KBM-7 (cell line): ENCODE measurements around the gene MANF.
A peak's percentile ranks its signal among the peaks of the same experiment; 100 is the strongest.

Experiments
- DNase-seq: peaks from one replicate; pipeline ENCODE4 v3.0.0-alpha.2; 2015
- in situ Hi-C: fragments of 300-500 bp; cut with MboI; formaldehyde crosslinking; loops from 2 replicates; pipeline ENCODE4 v1.14.3; 2020; ENCODE audit warnings: low sequenced_read_pairs, low pct_unique_long_range_greater_than_20kb, mixed read lengths

Gene MANF

DNA sequence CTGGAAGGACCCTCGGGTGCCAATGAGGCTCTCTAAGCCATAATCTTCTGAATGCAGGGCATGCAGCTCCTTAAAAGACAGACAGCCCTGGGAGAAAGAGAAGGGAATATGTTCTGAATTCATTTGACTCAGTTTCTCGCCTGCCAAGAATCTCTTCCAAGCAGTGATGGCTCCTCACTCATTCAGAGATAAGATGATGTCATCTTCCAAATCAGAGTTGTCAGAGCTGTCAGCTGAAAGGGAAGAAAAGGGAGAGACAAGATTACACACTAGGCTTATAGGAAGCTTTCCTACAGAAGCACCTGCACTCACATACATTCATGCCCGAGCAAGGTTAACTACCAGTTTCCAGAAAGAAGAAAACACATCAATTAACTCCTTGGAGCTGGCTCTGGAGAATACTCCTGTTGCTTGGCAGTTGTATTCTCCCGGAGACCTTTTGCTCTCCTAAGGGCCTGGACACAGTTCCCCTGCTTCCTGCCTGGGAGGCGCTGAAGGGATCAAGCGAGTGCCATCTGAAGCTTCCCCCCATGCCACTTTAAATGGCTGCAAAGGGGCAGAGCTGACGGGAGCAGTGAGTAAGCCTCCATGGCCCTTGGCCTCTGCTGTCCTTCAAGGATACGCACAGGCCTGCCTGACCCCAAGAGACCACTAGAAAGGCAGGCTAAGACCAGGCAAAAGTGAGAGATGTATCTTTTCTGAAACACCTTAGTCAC lies 13.7 kb downstream of the MANF start:
- in situ Hi-C loops: loop anchor here (25.0 kb wide), 1 partner anchor 736 kb away; the partner anchor contains the start of gene DOCK3
- no peak for DNase-seq

DNA sequence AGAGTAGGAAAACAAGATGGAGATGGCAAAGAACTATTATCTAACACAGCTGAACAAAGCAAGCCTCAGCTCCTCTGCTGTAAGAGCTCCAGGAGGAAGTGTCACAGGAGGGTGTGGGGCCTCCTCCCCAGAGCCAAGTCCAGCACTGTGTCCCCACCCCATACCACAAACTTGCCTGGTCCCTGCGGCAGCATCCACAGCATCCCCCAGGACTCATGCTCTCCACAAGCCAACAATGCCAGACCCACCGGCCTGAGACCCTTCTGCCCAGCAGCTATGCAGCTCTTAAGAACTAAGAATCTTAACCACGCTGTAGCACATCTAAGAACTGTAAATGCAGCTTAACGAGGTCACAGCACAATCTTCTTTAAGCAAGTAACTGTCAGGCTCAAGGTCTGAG lies 15.1 kb downstream of the MANF start:
- no peak for DNase-seq
- in situ Hi-C loops: no loop called here

DNA sequence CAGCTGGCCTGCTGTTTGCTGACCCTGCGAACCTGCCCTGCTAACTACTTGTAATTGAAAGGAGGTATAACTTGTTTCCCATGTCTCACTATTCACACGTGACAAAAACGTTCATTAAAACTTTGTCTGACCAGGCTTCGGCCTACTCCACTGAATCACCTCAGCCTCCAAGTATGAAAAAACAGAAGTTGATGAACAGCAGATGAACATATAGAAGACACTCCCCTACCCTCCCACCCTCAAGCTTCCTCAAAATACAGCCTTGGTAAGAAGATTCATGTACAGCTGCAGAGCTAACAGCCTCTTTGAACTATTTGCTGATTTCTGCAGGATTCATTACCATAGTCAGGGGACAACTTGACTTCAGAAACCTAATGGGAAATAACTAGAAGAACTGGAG lies 16.6 kb downstream of the MANF start:
- peak; percentile 85 for DNase-seq
- in situ Hi-C loops: no loop called here

DNA sequence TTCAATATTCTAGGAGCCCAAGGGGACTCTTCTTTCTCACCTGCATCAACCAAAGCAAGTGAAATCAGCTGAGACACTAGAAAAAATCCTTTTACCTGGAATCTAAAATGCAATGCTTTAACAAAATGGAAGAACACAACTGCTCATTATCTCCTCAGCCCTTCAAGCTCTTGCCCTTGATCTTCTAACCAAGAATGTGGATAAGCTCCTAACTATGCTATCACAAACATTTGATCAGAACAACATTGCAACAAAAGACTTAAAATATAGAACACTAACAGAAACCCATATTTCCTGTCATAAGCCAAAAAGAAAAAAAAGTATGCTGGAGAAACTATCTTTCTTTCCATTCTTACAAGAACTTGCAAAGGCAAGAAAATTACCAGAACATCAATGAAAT lies 18.6 kb downstream of the MANF start:
- in situ Hi-C loops: no loop called here

DNA sequence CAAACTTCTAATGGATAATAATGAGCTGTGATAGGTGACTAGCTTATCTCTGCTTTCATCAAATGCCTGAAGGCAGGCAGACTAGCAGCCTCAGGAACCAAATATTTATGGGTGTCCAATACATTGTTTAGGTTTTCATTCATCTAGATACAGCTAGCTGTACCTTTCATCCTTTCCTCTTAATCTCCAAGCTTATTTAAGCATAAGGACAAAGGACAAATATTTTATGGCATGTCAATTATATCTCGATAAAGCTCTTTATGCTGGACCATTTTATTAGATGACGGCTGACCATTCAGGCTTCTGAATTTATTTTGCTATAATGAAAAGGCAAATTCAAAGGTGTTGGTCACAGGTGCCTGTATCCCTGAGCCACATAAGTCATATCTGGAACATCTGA lies 22.9 kb downstream of the MANF start:
- DNase-seq: no peak
- in situ Hi-C loops: no loop called here

More for the DNA sequence above, 18.6 kb downstream of the MANF start:
- no peak for DNase-seq

DNA sequence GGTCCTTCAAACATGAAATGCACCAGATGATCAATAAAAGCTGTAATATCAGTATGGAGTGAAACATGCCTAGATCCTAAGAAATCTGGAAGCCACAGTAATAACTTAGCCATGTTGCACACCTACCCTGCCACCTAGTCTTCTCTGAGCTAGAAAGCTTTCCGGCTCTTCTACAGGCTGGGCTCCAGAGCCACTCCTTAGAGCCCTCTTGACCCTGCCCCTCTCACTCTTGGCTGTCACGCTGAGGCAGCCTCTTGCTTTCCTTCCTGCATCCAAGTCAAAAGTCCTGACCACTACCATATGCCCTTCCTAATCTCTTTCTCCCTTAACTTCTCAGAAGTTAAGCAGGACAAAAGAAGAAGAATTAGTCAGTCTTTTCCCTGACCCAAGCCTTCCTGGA lies 23.7 kb downstream of the MANF start:
- no peak for DNase-seq
- in situ Hi-C loops: no loop called here

DNA sequence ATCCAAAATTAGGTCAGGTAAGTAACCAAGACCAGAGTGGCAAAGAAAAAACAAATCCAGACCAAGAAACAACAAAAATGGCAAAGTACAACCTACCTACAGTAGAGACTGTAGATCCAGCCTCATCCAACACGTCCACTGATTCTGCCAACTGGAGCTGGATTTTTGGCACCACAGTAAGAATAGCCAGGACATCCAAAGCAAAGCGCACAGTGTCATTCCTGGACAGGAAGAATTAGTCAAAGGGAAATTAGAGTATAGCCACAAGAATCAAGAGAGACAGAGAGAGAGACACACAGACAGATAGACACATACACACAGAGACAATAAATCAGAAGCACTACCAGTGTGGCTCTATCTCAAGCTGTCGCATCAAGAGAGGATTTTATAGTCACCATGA lies 37.1 kb downstream of the MANF start:
- no peak for DNase-seq
- in situ Hi-C loops: no loop called here

DNA sequence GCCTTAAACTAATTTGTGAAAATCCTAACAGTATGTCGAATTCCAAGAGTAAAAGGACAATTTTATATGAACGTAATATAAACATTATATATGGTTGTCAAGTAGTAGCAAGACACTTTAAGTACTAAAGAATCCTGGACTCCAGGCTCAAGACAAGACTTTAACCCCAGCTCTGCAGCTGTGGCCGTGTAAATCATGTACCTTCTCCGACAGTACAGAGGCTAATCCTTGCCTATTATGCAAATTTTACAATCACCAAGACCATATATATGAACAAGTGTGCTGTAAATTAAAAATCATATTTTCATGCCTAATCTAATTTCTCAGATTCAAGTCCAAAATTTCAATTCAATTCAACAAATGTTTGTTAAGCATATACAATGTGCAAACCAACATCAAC lies 41.8 kb downstream of the MANF start:
- in situ Hi-C loops: no loop called here
- DNase-seq: no peak

DNA sequence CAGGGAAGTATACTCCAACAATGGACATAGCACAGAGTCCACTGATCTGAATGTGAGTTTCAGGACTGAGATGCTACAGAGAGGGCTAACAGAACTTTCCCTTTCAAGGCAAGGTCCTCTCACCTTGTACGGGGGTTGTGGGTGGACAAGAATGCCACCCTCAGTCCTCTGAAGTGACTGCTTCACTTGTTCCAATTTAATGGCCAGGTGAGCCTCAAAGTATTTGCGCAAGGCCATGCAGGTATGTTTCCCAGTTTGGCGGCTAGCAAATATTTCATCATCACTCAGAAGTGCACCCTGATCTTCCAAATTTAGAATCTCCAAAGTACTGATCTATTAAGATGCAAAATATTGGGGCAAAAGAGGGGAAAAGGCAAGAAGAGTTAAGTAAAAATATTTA lies 44.0 kb downstream of the MANF start:
- in situ Hi-C loops: no loop called here

DNA sequence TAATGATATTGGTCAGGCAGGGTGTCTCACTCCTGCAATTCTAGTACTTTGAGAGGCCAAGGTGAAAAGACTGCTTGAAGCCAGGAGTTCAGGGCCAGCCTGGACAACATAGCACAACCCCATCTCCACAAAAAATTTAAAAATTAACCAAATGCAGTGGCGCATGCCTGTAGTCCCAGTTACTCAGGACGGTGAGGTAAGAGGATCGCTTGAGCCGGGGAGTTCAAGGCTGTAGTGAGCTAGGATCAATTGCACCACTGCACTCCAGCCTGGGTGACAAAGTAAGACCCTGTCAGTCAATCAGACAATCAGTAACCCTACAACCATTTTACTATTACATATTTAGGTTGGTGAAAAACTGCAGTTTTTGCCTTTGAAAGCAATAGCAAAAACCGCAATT lies 49.0 kb downstream of the MANF start:
- no peak for DNase-seq
- in situ Hi-C loops: no loop called here

More for the DNA sequence above, 44.0 kb downstream of the MANF start:
- no peak for DNase-seq

DNA sequence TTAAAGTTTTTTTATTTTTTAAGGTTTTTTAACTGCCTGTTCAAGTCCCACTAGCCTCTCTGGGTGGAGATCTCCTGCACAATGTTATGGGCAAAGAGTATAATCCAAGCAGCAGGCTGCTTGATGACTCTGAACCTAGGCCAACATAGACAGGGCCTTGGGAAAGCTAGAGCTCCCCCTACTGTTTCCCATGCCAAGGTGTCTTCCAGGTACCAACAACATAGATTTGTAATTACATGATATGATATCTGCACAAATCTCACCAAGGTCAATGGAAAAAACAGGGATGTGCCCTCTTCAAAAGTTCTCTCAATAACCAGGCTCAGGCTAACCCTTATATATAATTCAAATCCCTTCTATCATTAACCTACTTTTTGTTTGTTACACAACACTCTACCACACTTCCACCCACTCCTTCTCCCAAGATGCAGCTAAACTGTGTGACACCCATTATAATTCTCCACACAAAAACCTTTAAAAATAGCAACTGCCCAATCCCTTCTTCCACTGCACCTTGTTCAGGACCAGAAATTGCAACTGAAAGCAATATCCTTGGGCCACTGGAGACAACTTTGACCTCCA lies 49.7 kb downstream of the MANF start:
- peak; percentile 69 for DNase-seq
- in situ Hi-C loops: no loop called here

DNA sequence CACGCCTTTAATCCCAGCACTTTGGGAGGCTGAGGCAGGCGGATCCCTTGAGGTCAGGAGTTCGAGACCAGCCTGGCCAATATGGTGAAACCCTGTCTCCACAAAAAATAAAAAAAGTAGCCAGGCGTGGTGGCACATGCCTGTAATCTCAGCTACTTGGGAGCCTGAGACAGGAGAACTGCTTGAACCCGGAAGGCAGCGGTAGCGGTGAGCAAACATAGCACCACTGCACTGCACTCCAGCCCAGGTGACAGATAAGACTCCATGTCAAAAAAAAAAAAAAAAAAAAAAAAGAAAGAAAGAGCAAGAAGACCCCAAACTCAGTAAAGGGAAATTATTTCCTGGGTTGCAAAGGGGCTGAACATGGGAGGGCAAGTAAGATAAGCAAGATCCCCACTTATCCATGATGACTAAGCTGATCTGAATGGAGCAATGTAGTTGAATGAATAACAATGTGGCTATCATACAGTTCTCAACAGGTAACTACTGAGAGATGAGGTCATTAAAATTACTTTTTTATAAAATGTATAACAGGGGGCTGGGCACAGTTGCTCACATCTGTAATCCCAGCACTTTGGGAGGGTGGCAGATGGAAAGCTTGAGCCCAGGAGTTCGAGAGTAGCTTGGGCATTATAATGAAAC lies 52.0 kb downstream of the MANF start:
- in situ Hi-C loops: no loop called here
- DNase-seq: no peak
